Subcutaneous adipose tissue (tissue), 4 donors: ENCODE measurements around the gene GJD3. TPM values are rescaled to one million over a fixed set of nuclear protein-coding genes. Genes with fewer than 3 reads are reported as not detected.

ENCODE experiments used
- CTCF ChIP-seq: fragments of 450-650 bp; IDR thresholded peaks from one replicate; pipeline ENCODE4 v1.5.1; 2016; ENCODE audit warnings: low read depth, mild to moderate bottlenecking, control low read depth, antibody characterized with exemption, moderate library complexity
- total RNA-seq, 4 donors: library from RNA; depleted of rRNA; stranded (reverse); fragments of >200 nt; gene quantifications; one replicate each; pipeline ENCODE4 v1.1.0, GENCODE V29; 2016

Gene GJD3
- total RNA-seq, 4 donors from 2014 or later, result 0.94 TPM; not detected in 3

DNA sequence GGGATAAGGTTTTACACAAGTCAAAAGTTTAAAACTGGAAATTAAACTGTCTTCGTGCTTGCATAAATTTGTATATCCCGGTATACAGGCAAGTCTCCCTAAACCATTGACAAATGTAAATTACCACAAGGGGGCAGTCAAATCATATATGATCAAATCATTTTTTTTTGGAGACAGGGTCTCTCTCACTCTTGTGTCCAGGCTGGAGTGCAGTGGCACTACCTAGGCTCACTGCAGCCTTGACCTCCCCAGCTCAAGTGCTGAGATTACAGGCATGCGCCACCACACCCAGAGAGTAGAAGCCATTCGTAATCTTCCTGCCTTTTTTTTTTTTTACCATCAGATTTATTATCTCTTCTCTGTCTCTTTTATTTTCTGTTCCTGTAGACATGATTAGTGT is 34.6 kb upstream of the GJD3 start:
- TF ChIP-seq CTCF, result no peak

DNA sequence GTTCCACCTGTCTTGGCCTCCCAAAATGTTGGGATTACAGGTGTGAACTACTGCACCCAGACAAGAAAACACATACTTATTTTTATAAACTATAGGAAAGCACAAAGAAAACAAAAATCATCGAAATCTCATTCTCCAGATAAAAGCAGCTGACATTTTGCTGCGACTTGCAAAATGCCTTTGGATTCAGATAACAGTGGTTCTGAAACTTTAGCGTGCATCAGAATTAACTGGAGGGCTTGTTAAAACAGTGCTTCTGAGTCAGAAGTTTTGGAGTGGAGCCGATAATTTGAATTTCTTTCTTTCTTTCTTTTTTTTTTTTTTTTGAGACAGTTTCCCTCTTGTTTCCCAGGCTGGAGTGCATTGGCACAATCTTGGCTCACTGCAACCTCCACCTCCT is 17.7 kb upstream of the GJD3 start:
- TF ChIP-seq CTCF, result no peak

DNA sequence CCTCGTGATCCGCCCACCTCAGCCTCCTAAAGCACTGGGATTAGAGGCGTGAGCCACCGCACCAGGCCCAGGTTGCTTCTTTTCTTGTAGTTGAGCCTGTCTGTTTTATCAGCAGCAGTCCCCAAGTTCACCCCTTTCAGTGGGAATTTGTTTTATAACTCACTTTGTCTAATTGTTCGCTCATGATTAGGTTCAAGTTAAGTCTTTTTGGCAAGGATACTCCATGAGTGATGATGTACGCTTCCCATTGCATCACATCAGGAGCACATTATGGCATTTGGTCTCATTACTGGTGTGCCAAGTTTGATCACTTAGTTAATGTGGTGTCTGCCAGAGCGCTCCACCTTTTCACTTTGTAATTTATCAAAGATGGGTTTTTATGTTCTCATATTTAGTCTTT is 14.4 kb upstream of the GJD3 start:
- TF ChIP-seq CTCF, result no peak

- TF ChIP-seq CTCF, result no peak
These were observed 13.3 kb upstream of the GJD3 start for GRCh38 chr17:40377832-40378231.

GRCh38 chr17:40374821-40375498 is 10.4 kb upstream of the GJD3 start:
- TF ChIP-seq CTCF, result no peak

DNA sequence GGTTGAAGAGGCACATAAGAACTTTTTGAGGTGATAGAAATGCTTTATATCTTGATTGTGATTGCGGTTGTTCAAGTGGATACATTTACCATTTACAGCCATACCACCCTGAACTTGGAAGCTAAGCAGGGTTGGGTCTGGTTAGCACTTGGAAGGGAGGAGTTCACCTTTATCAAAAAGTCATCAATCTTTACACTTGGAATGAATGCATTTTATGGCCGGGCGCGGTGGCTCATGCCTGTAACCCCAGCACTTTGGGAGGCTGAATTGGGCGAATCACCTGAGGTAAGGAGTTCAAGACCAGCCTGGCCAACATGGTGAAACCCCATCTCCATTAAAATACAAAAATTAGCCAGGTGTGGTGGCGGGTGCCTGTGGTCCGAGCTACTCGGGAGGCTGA is 9.5 kb upstream of the GJD3 start:
- TF ChIP-seq CTCF, result no peak

- no peak for TF ChIP-seq CTCF
These were observed 8.8 kb upstream of the GJD3 start for GRCh38 chr17:40373324-40373723.
